AG10803 (cell line): ENCODE measurements around the gene NDC1.

Experiments
- DNase-seq: peaks from one replicate; pipeline ENCODE4 v3.0.0; 2010; ENCODE audit warnings: low read depth
- H3K4me3 ChIP-seq: 2 replicates; pipeline ENCODE4 v1.5.1; 2011; ENCODE audit warnings: mild to moderate bottlenecking, low read length, control low read depth
- TF ChIP-seq, protein P1 (sequence below): conservative IDR thresholded peaks from 2 replicates; pipeline ENCODE4 v1.5.1; 2011; ENCODE audit warnings: mild to moderate bottlenecking, low read length, control low read depth, inconsistent platforms

Gene NDC1

DNA sequence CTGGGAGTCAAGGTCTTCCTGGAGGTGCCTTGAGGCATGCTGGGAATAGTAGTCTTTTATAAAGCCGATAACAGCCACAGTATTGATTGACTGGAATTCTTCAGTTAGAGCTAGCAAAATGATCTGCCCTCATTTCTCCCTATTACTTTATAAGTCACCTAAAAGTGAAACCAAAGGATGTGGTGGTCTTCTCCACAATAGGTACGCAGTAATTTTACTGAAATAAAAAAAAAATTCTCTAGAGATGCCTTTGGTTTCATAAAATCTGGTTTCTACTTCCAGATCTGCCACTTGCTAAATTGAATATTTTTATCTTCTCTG is 518 bp upstream of the NDC1 start:
- TF ChIP-seq, protein P1, sequence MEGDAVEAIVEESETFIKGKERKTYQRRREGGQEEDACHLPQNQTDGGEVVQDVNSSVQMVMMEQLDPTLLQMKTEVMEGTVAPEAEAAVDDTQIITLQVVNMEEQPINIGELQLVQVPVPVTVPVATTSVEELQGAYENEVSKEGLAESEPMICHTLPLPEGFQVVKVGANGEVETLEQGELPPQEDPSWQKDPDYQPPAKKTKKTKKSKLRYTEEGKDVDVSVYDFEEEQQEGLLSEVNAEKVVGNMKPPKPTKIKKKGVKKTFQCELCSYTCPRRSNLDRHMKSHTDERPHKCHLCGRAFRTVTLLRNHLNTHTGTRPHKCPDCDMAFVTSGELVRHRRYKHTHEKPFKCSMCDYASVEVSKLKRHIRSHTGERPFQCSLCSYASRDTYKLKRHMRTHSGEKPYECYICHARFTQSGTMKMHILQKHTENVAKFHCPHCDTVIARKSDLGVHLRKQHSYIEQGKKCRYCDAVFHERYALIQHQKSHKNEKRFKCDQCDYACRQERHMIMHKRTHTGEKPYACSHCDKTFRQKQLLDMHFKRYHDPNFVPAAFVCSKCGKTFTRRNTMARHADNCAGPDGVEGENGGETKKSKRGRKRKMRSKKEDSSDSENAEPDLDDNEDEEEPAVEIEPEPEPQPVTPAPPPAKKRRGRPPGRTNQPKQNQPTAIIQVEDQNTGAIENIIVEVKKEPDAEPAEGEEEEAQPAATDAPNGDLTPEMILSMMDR, result no peak
- peak overlapping the region; percentile 98 for H3K4me3 ChIP-seq
- no peak for DNase-seq

DNA sequence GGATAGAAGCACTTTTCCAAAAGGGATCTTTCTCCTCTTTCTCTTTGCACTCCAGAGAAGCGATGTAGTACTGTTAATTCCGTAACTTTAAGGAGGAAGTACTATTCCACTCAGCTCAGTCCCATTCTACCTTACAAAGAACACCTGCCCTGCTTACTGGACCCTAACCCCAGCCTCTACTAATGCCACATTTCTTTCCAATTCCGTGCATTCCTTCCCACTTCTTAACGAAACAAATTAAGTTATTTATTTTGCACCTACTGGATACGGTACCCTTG is 511 bp downstream of the NDC1 start:
- no peak for DNase-seq
- TF ChIP-seq, protein P1, result no peak

DNA sequence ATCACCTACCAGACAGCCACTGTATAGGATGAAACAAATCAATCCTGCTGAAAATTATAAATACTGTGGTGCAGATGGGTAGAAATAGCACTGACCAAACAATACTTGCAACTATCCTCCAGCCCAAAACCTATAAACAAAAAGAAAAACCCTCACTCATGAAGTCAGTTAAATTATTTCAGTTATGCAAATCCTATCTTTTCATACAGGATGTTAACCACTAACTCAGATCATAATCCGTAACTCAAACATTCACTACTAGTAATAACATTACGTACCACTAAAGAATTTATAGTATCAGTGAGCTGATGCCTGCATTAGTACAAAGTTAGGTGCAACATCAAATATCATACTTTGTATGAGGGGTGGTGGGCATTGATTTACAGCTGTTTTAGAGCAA is 2.6 kb downstream of the NDC1 start:
- no peak overlapping the region for H3K4me3 ChIP-seq
- TF ChIP-seq, protein P1, result no peak
- DNase-seq, result no peak

More for the DNA sequence above, 511 bp downstream of the NDC1 start:
- H3K4me3 ChIP-seq, result peak overlapping the region; percentile 98

DNA sequence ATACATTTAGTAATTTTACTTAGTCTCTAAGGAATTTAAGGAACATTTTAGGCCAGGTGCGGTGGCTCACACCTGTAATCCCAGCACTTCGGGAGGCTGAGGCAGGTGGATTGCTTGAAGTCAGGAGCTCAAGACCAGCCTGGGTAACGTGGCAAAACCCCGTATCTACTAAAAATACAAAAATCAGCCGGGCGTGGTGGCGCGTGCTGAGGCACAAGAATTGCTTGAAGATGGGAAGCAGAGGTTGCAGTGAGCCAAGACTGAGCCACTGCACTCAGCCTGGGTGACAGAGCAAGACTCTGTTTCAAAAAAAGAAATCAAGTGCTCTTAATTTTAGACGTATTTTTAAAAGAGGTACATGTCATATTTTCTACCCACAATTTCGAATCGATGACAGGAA is 3.3 kb downstream of the NDC1 start:
- no peak overlapping the region for H3K4me3 ChIP-seq
- DNase-seq, result no peak
- TF ChIP-seq, protein P1, result no peak

DNA sequence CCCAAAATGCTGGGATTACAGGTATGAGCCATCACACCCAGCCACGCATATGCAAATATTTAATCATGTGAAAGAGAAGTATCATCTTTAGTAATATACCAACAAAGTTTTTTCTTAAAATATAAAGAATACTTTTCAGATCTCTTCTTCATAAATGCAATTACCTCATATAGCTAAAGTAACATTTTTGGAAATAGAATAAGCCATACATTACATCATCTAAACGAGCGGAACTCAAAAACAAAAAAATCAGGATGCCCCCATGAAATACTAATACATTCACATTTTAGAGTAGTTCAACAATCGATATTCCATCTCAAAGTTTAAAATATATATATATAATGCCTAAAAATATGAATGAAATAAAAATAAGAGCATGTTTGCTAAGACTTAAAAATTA is 4.7 kb downstream of the NDC1 start:
- TF ChIP-seq, protein P1, result no peak
- DNase-seq, result no peak
- no peak overlapping the region for H3K4me3 ChIP-seq

DNA sequence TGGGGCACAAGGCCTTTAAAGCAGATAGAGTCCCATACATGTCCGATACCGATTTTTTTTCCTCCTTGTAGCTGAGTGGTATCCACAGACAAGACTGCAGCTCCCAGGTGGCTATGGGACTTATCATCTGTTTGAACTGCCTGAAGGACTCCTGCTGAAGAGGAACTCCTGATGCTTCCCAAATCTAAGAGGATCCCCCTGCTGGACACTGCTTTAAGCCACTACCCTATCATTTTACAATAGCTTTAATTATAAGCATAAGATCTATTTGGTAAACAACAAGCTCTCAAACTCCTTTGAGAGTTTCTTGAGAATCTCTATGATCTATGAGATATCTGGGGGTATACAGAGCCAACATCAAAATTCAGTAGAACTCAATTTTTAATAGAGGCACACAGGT is 11.7 kb downstream of the NDC1 start:
- H3K4me3 ChIP-seq, result no peak overlapping the region
- TF ChIP-seq, protein P1, result peak; percentile 54
- DNase-seq, result peak; percentile 54

DNA sequence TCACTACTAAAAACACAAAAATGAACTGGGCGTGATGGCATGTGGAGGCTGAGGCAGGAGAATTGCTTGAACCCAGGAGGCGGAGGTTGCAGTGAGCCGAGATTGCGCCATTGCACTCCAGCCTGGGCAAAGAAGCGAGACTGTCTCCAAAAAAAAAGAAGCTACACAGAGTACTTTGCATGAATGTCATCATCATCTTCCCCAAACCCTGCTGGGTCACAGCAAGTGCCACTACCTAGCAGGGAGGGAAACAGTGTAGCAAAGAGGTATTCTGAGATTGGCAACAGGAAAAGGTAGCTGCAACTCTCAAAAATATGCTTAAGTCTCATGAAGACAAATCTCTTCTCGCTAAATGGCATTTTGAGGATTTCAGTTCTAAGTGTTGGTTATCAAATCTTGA is 12.8 kb downstream of the NDC1 start:
- H3K4me3 ChIP-seq, result no peak overlapping the region
- TF ChIP-seq, protein P1, result no peak
- DNase-seq, result no peak
